NCI-H226 (cell line): Measurements from ENCODE around the gene LSS.

Experiments
- DNase-seq: peaks from one replicate; pipeline ENCODE4 v3.0.0-alpha.2; 2015

The LSS gene

GRCh38 chr21:46165098-46165497 lies 63.5 kb downstream of the LSS start:
- DNase-seq: no peak

- DNase-seq: no peak
Measured at GRCh38 chr21:46163380-46163779, 65.2 kb downstream of the LSS start.

- DNase-seq: no peak
Measured at GRCh38 chr21:46161633-46162592, 66.7 kb downstream of the LSS start.

- no peak for DNase-seq
Measured at GRCh38 chr21:46160907-46161632, 67.5 kb downstream of the LSS start.

- DNase-seq: no peak
Measured at GRCh38 chr21:46160657-46160906, 68.0 kb downstream of the LSS start.

GRCh38 chr21:46159841-46160656 lies 68.5 kb downstream of the LSS start:
- DNase-seq: no peak

- DNase-seq: no peak
Measured at GRCh38 chr21:46159390-46159789, 69.2 kb downstream of the LSS start.

- DNase-seq: no peak
Measured at GRCh38 chr21:46158666-46159300, 69.8 kb downstream of the LSS start.

- no peak for DNase-seq
Measured at GRCh38 chr21:46157987-46158451, 70.6 kb downstream of the LSS start.

- no peak for DNase-seq
Measured at GRCh38 chr21:46157396-46157986, 71.1 kb downstream of the LSS start.

- no peak for DNase-seq
Measured at GRCh38 chr21:46156678-46157077, 71.9 kb downstream of the LSS start.

GRCh38 chr21:46156378-46156645 lies 72.3 kb downstream of the LSS start:
- DNase-seq: no peak

GRCh38 chr21:46155514-46156377 lies 72.8 kb downstream of the LSS start, which contains the start of gene FTCD:
Gene FTCD (minus strand): TSS chr21:46155579. CDS start chr21:46155523, 56 bp downstream.
- no peak for DNase-seq

- no peak for DNase-seq
Measured at GRCh38 chr21:46154955-46155513, 73.5 kb downstream of the LSS start.

- no peak for DNase-seq
Measured at GRCh38 chr21:46154155-46154954, 74.2 kb downstream of the LSS start.

GRCh38 chr21:46153247-46154154 lies 75.1 kb downstream of the LSS start:
- DNase-seq: peak; percentile 9

GRCh38 chr21:46152927-46153246 lies 75.7 kb downstream of the LSS start:
- no peak for DNase-seq

GRCh38 chr21:46151989-46152926 lies 76.3 kb downstream of the LSS start:
- no peak for DNase-seq
